IPS-11a (cell line): ENCODE results near the gene SLC16A12.
"Not testable (repeated sequence)": the region's sequence is repeated elsewhere in the genome, so short reads cannot be mapped to it uniquely, and the experiment has no call there.

Source experiments
- H3K4me3 ChIP-seq: one replicate; pipeline ENCODE4 v1.5.1; 2013; ENCODE audit warnings: low read depth, low read length, control low read depth

Gene SLC16A12

GRCh38 chr10:89427629-89428028 is 107.8 kb downstream of the SLC16A12 start:
- H3K4me3 ChIP-seq, result no peak overlapping the region

- H3K4me3 ChIP-seq, result no peak overlapping the region
Measured at GRCh38 chr10:89426230-89426868, 109.0 kb downstream of the SLC16A12 start.

- no peak overlapping the region for H3K4me3 ChIP-seq
Measured at GRCh38 chr10:89425000-89425399, 110.4 kb downstream of the SLC16A12 start.

- H3K4me3 ChIP-seq, result no peak overlapping the region
Measured at GRCh38 chr10:89421018-89421476, 114.3 kb downstream of the SLC16A12 start.

- H3K4me3 ChIP-seq, result no peak overlapping the region
Measured at GRCh38 chr10:89419548-89419947, 115.8 kb downstream of the SLC16A12 start.

- H3K4me3 ChIP-seq, result no peak overlapping the region
Measured at GRCh38 chr10:89416465-89416864, 118.9 kb downstream of the SLC16A12 start.

GRCh38 chr10:89414879-89415821 is 120.2 kb downstream of the SLC16A12 start:
- peak overlapping the region; percentile 80 for H3K4me3 ChIP-seq

GRCh38 chr10:89414146-89414878 is 121.1 kb downstream of the SLC16A12 start, which contains the start of gene IFIT5:
TSS of gene IFIT5 (plus strand) at chr10:89414568. CDS start at chr10:89414799, 231 bp downstream.
- peak within 1 kb of the TSS; percentile 80 for H3K4me3 ChIP-seq

- no peak overlapping the region for H3K4me3 ChIP-seq
Measured at GRCh38 chr10:89413398-89413912, 121.9 kb downstream of the SLC16A12 start.

- not testable (repeated sequence) for H3K4me3 ChIP-seq
Measured at GRCh38 chr10:89412276-89412675, 123.1 kb downstream of the SLC16A12 start.

- H3K4me3 ChIP-seq, result not testable (repeated sequence)
Measured at GRCh38 chr10:89411135-89411534, 124.3 kb downstream of the SLC16A12 start.

- H3K4me3 ChIP-seq, result not testable (repeated sequence)
Measured at GRCh38 chr10:89410551-89410950, 124.8 kb downstream of the SLC16A12 start.

- H3K4me3 ChIP-seq, result not testable (repeated sequence)
Measured at GRCh38 chr10:89409282-89409681, 126.1 kb downstream of the SLC16A12 start.

- not testable (repeated sequence) for H3K4me3 ChIP-seq
Measured at GRCh38 chr10:89407792-89408191, 127.6 kb downstream of the SLC16A12 start.

GRCh38 chr10:89406178-89406577 is 129.2 kb downstream of the SLC16A12 start:
- H3K4me3 ChIP-seq, result not testable (repeated sequence)

GRCh38 chr10:89404104-89405047 is 131.0 kb downstream of the SLC16A12 start:
- H3K4me3 ChIP-seq, result no peak overlapping the region

GRCh38 chr10:89403043-89403442 is 132.4 kb downstream of the SLC16A12 start:
- H3K4me3 ChIP-seq, result no peak overlapping the region

- H3K4me3 ChIP-seq, result no peak overlapping the region
Measured at GRCh38 chr10:89399956-89400355, 135.4 kb downstream of the SLC16A12 start.

GRCh38 chr10:89398003-89398749 is 137.2 kb downstream of the SLC16A12 start:
- H3K4me3 ChIP-seq, result no peak overlapping the region
